ENCODE results near the gene MRTFA. TPM values are rescaled to one million over a fixed set of nuclear protein-coding genes. Genes with fewer than 3 reads are reported as not detected.
A peak's percentile ranks its signal among the peaks of the same experiment; 100 is the strongest.
"Not testable (repeated sequence)": the region's sequence is repeated elsewhere in the genome, so short reads cannot be mapped to it uniquely, and the experiment has no call there.

Gene MRTFA
- total and polyA plus RNA-seq, 5 experiments from 2014 or later = 10.7 to 122 (median 31.0) TPM

DNA sequence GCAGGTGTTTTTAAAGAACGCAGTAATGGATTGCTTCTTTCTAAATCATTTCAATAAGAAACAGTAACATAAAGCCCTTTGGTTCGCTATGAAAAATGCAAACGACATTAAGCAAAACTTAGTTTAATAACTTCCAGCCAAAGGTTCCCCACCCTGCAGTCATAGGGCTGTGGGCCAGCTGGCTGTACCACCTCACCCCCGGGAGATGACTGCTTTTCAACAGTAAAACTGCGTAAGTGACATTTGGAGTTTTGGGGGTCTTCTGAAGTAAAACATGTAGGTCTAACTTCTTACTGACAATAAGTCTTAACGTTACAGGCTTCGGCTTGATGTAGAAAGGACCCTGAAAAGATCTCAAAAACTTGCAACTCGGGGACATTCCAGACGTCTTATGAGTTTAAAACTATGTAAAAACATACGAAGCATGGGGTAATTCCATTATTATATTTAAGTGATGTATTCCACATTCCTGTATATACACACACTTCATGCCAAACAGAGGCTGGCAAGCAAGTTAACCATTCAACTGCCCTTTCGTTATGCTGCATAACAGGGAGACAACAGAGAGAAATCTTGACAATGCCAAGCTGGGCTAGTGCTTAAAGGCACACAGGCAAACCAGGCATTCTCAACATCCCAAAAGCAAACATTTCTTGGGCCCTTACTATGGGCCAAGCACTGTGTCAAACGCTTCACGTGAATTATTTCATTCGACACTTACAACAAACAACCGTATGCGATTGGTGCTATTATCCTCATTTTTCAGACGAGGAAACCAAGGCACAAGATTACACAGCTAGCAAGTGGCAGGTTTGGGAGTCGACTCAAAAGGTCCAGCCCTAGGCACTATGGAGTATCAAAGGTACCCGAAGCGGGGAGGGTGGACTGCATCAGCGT is 1.2 kb downstream of the MRTFA start:
- Mint-ChIP-seq H3K4me1 (peaks cover 24 to 53% (median 45%) of the 10 kb centered on the region in 4 donors), H3K36me3 (peaks cover 0 to under 1% (median 0%) of the 10 kb centered on the region in 3 donors), H3K9me3 (no peaks in the 10 kb centered on the region), H3K27me3 (no peaks in the 10 kb centered on the region), H3K27ac (peak overlapping the region in 9 of 10 donors; percentile 37 to 95 (median 91)), H3K4me3 (peak overlapping the region; percentile 79 to 96 (median 92))
- ATAC-seq (no peak), DNase-seq (peak in 1 of 10 donors; percentile 1)
- POLR2A ChIA-PET = interaction anchor here (0.6 to 1.9 kb wide), 3 partner anchors 101 to 198 kb away, joined by 3 to 17 read pairs (median 5); no protein-coding TSS in a partner anchor

GRCh38 chr22:40634119-40634903 is 2.2 kb downstream of the MRTFA start:
- Mint-ChIP-seq H3K27me3 (no peaks in the 10 kb centered on the region), H3K4me3 (peak overlapping the region; percentile 79 to 96 (median 92)), H3K4me1 (peaks cover 24 to 58% (median 49%) of the 10 kb centered on the region in 4 donors), H3K9me3 (no peaks in the 10 kb centered on the region), H3K27ac (peak overlapping the region in 2 of 10 donors; percentile 18 to 68), H3K36me3 (peaks cover 0 to 2% (median 0%) of the 10 kb centered on the region in 3 donors)
- POLR2A ChIA-PET = interaction anchor here (0.6 to 1.4 kb wide), 4 partner anchors 11 to 103 kb away, joined by 3 to 6 read pairs (median 3); no protein-coding TSS in a partner anchor
- ATAC-seq = no peak
- no peak for DNase-seq

DNA sequence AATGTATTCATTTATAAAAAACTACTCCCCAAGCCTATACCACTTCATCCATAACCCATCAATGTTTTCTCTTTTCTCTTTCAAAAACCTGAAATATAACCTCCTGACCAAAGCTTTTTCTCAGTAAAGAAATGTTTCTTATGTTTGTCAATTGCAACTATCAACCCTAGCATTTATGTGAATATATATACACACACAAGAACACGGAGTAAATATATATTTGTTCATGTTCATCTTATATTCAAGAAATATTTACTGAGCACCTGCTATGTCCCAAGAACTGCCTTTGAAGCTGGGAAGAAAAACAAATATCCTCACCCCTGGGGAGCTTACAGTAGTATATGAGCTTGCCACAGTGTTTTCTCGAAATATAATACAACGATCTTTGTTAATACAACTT is 3.5 kb downstream of the MRTFA start:
- POLR2A ChIA-PET = interaction anchor here (0.6 kb wide), 2 partner anchors 199 to 344 kb away, joined by 3 read pairs; no protein-coding TSS in a partner anchor
- Mint-ChIP-seq H3K27me3 (no peaks in the 10 kb centered on the region), H3K36me3 (peaks cover 0 to 3% (median 2%) of the 10 kb centered on the region in 3 donors), H3K27ac (peak overlapping the region in 2 of 10 donors; percentile 3 to 28), H3K9me3 (no peaks in the 10 kb centered on the region), H3K4me1 (peaks cover 26 to 68% (median 58%) of the 10 kb centered on the region in 4 donors), H3K4me3 (peak overlapping the region in 3 of 10 donors; percentile 0 to 33 (median 19))
- DNase-seq (no peak), ATAC-seq (no peak)

DNA sequence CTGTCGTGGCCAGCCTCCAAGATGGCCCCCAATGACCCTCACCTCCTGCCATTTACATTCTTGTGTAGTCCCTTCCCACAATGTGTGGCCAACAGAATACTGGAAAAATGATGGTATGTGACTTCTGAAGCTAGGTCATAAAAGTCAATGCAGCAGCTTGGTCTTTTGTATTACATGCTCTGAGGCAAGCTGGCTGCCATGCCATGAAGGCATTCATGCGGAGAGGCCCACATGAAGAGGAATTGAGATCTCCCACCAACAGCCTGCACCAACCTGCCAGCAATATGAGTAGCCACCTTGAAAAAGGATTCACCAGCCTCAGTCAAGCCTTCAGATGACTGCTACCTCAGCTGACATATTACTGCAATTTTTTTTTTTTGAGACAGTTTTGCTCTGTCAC is 4.6 kb downstream of the MRTFA start:
- H3K27ac Mint-ChIP-seq = peak overlapping the region in 2 of 10 donors; percentile 24 to 58
- DNase-seq (no peak), ATAC-seq (no peak)
- no peak overlapping the region for H3K4me3 Mint-ChIP-seq
- H3K27me3 Mint-ChIP-seq = no peaks in the 10 kb centered on the region
- H3K36me3 Mint-ChIP-seq = peaks cover 0 to 3% (median 2%) of the 10 kb centered on the region in 3 donors
- peaks cover 29 to 73% (median 63%) of the 10 kb centered on the region in 4 donors for H3K4me1 Mint-ChIP-seq
- H3K9me3 Mint-ChIP-seq = no peaks in the 10 kb centered on the region
- POLR2A ChIA-PET = no interaction called here

DNA sequence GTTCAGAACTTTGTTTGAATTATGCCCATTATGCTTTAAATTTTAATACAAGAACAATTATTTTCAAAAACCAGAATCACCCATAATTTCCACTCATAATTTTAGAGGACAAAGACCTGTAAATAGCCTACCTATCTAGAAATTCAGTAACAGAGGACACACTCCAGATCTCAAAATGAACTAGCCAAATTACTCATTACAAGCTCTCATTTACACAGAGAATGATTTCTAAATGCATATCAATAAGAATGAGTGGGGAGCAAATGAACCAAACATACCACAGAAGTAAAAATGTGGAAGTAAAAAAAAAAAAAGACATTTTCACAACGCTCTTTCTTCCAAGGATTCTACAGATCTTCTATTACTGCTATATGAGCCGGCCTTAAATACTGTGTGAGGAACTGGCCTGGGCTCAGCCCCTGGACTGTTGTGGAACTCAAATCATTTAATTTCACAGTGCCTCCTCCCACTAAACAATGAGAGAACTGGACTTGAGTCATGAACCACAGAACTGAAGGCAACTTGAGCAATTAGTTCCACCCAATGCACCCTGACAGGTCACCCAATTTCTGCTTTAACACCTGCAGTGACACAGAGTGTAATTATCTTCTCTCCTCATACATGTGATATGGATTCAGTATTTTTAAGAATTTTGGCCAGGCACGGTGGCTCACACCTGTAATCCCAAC is 8.0 kb downstream of the MRTFA start:
- DNase-seq (no peak), ATAC-seq (no peak)
- peak overlapping the region in 2 of 10 donors; percentile 19 to 28 for H3K4me3 Mint-ChIP-seq
- H3K4me1 Mint-ChIP-seq = peaks cover 19 to 68% (median 56%) of the 10 kb centered on the region in 4 donors
- H3K27me3 Mint-ChIP-seq = no peaks in the 10 kb centered on the region
- POLR2A ChIA-PET = no interaction called here
- peaks cover 0 to 3% (median 2%) of the 10 kb centered on the region in 3 donors for H3K36me3 Mint-ChIP-seq
- no peaks in the 10 kb centered on the region for H3K9me3 Mint-ChIP-seq
- no peak overlapping the region for H3K27ac Mint-ChIP-seq

DNA sequence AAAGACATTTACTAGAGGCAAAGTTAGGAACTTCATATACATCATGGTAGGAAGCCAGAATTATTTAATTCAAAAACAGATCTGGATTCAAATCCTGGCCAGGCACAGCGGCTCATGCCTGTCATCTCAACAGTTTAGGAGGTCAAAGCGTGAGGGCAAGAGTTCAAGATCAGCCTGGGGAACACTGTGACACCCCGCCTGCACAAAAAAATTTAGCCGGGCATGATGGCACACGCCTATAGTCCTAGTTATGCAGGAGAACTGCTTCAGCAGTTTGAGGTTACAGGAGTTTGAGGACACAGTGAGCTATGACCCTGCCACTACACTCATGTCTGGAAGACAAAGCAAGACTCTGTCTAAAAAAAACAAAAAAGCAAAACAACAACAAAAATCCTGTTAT is 8.9 kb downstream of the MRTFA start:
- H3K27ac Mint-ChIP-seq = peak overlapping the region in 3 of 10 donors; percentile 54 to 61 (median 56)
- H3K4me1 Mint-ChIP-seq = peaks cover 18 to 63% (median 51%) of the 10 kb centered on the region in 4 donors
- ATAC-seq (no peak), DNase-seq (no peak)
- H3K4me3 Mint-ChIP-seq = no peak overlapping the region
- no peaks in the 10 kb centered on the region for H3K27me3 Mint-ChIP-seq
- H3K9me3 Mint-ChIP-seq = peaks cover 0 to 3% (median 0%) of the 10 kb centered on the region in 9 donors
- POLR2A ChIA-PET = interaction anchor here (0.6 kb wide), 1 partner anchor 197 kb away, joined by 5 read pairs; no protein-coding TSS in a partner anchor
- H3K36me3 Mint-ChIP-seq = peaks cover 1 to 5% (median 3%) of the 10 kb centered on the region in 3 donors

- Mint-ChIP-seq H3K4me1 (peaks cover 18 to 57% (median 51%) of the 10 kb centered on the region in 4 donors), H3K4me3 (no peak overlapping the region), H3K27me3 (no peaks in the 10 kb centered on the region), H3K36me3 (peaks cover 7 to 10% (median 9%) of the 10 kb centered on the region in 3 donors), H3K9me3 (peaks cover 0 to 7% (median 2%) of the 10 kb centered on the region in 9 donors), H3K27ac (peak overlapping the region in 2 of 10 donors; percentile 3 to 50)
- DNase-seq (no peak), ATAC-seq (no peak)
- POLR2A ChIA-PET = interaction anchor here (0.6 to 1.0 kb wide), 2 partner anchors 11 to 196 kb away, joined by 3 to 5 read pairs; no protein-coding TSS in a partner anchor
These were observed 9.7 kb downstream of the MRTFA start for GRCh38 chr22:40626851-40627250.

- not testable (repeated sequence) for ATAC-seq, H3K27me3 Mint-ChIP-seq, DNase-seq, H3K27ac Mint-ChIP-seq, H3K4me3 Mint-ChIP-seq
- Mint-ChIP-seq H3K4me1 (peaks cover 16 to 54% (median 49%) of the 10 kb centered on the region in 4 donors), H3K36me3 (peaks cover 9 to 15% (median 13%) of the 10 kb centered on the region in 3 donors), H3K9me3 (peaks cover 0 to 17% (median 5%) of the 10 kb centered on the region in 9 donors)
- POLR2A ChIA-PET = interaction anchor here (1.0 kb wide), 1 partner anchor 12 kb away, joined by 3 read pairs; no protein-coding TSS in a partner anchor
These were observed 10.7 kb downstream of the MRTFA start for GRCh38 chr22:40625794-40626193.

- Mint-ChIP-seq H3K4me1 (peaks cover 20 to 58% (median 49%) of the 10 kb centered on the region in 4 donors), H3K36me3 (peaks cover 9 to 19% (median 17%) of the 10 kb centered on the region in 3 donors), H3K9me3 (peaks cover 0 to 22% (median 9%) of the 10 kb centered on the region in 9 donors)
- H3K27me3 Mint-ChIP-seq, DNase-seq, H3K27ac Mint-ChIP-seq, POLR2A ChIA-PET, ATAC-seq, H3K4me3 Mint-ChIP-seq: not testable (repeated sequence)
These were observed 11.2 kb downstream of the MRTFA start for GRCh38 chr22:40625281-40625680.

DNA sequence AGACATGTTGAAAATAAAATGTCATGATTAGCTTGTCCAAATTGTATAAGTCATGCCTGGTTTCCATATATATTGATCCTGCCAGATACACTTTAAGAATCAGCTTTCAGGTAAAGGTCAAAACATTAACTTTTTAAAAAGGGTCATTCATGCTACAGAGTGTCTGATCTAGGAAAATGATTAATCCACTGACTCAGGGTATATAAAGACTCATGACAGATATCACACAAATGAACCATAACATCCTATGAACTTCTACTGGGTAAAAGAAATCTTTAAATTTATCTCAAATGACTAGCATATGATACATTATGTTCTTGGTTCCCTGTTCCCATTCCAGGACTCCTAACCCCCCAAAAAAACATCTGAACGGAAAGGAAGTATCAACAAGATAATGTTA is 11.7 kb downstream of the MRTFA start:
- H3K27ac Mint-ChIP-seq = peak overlapping the region in 3 of 10 donors; percentile 5 to 10 (median 9)
- ATAC-seq (no peak), DNase-seq (no peak)
- peaks cover 9 to 19% (median 15%) of the 10 kb centered on the region in 3 donors for H3K36me3 Mint-ChIP-seq
- no peaks in the 10 kb centered on the region for H3K27me3 Mint-ChIP-seq
- POLR2A ChIA-PET = interaction anchor here (0.7 kb wide), 1 partner anchor 23 kb away, joined by 3 read pairs; no protein-coding TSS in a partner anchor
- peaks cover 20 to 57% (median 45%) of the 10 kb centered on the region in 4 donors for H3K4me1 Mint-ChIP-seq
- H3K4me3 Mint-ChIP-seq = no peak overlapping the region
- H3K9me3 Mint-ChIP-seq = peaks cover 0 to 22% (median 9%) of the 10 kb centered on the region in 9 donors

GRCh38 chr22:40621309-40622151 is 15.0 kb downstream of the MRTFA start:
- Mint-ChIP-seq H3K27me3 (no peaks in the 10 kb centered on the region), H3K36me3 (peaks cover 14 to 26% (median 22%) of the 10 kb centered on the region in 3 donors), H3K4me1 (peaks cover 15 to 42% (median 29%) of the 10 kb centered on the region in 4 donors), H3K9me3 (peaks cover 0 to 22% (median 9%) of the 10 kb centered on the region in 9 donors), H3K27ac (peak overlapping the region in 1 of 10 donors; percentile 3), H3K4me3 (no peak overlapping the region)
- ATAC-seq (no peak), DNase-seq (no peak)
- POLR2A ChIA-PET = no interaction called here
